GM19193 (cell line): Measurements from ENCODE around the gene MIXL1.

Source experiments
- POLR2A ChIP-seq: IDR thresholded peaks from 4 replicates; pipeline ENCODE4 v1.6.1; 2011; ENCODE audit not compliant: insufficient read depth, insufficient read length; ENCODE audit errors: extremely low read depth

The MIXL1 gene

DNA sequence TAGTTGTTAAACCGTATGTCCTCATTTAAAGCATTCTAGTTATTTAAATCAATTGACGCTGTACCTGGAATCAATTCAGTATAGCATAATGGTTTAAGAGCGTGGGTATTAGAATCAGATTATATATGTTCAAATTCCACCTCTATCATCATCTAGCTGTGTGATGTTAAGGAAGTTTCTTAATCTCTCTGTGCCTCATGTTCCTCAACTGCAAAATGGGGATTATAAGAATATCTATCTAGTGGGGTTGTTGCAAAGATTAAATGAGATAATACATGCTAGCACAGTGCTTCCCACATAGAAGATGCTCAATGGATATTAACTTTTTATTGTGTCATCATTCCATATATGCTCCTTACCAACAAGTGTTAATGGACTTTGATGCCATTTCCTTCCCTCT is 16.0 kb downstream of the MIXL1 start:
- no peak for TF ChIP-seq POLR2A

DNA sequence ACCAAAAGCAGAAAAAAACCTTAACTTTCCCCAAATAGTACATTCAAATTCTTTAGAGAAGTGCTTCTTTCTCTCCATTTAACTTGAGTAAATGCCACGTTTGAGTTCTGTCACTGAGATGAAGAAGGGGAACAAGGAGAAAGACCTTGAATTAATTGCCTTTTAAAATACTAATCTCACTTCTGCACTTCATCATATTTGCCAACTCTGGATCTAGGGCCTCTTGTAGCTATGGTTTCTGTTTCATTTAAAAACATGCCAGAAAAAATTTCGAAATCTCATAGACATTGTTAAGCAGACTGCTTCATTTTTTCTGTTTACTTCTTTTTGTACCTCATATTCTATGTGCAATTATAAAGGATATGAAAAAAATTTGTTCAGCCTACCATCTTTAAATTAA is 24.6 kb downstream of the MIXL1 start:
- TF ChIP-seq POLR2A = no peak

DNA sequence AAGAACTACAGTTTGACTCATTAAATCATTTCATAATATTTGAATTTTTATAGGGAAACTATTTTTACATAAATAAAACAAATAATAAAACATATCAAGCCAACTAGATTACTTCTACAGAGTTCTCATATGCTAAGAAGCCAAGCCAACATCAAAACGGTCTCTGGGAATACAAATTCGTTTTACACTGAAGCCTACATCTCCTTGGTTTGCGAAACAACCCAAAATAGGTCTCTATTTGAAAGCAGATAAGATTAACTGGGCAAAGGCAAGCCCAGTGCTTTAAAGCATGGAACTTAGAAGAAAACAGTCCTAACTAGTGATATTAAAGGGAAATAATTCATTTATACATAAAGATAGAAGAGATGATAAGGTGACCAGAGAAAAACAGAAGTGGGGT is 25.3 kb downstream of the MIXL1 start:
- no peak for TF ChIP-seq POLR2A

DNA sequence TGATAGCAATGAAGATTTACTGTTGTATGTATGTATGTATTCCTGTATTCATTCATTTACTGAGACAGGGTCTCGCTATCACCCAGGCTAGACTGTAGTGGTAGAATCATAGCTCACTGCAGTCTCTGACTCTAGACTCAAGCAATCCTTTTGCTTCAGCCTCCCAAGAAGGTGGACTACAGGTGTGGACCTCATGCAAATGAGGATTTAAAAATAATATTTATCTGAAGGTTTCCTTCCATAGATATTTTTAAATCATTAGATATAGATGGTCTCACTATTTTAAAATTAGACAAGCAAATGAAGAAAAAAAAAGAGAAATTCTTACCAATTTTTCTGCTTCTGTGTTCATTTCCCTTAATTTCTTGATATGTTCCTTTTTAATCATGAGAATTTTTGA is 27.0 kb downstream of the MIXL1 start:
- no peak for TF ChIP-seq POLR2A

DNA sequence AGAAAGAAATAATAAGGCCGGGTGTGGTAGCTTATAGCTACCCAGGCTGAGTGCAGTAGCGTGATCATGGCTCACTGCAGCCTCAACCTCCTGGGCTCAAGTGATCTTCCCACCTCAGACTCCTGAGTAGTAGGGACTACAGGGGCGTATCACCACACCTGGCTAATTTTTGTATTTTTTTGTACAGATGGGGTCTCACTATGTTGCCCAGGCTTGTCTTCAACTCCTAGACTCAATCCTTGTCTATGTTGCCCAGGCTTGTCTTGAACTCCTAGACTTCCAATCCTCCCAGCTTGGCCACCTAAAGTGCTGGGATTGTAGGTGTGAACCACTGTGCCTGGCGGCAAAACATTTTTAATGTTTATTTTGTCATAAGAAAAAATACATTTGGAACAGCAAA is 30.5 kb downstream of the MIXL1 start:
- no peak for TF ChIP-seq POLR2A

DNA sequence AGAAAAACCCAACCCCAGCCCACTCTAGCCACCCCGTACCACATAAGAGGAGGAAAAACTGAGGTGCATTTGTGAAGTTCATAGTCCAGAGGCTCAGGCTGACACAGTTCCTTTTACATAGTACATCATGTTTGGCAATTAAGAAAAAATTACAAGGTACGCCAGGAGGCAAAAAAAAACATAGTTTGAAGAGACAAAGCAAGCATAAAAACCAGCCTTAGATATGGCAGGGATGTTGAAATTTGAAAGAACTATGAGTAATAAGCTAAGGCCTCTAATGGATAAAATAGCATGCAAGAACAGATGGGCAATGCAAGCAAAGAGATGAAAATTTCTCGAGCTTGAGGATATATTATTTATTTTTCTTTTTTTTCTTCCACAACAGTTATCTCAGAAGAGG is 31.9 kb downstream of the MIXL1 start:
- no peak for TF ChIP-seq POLR2A

DNA sequence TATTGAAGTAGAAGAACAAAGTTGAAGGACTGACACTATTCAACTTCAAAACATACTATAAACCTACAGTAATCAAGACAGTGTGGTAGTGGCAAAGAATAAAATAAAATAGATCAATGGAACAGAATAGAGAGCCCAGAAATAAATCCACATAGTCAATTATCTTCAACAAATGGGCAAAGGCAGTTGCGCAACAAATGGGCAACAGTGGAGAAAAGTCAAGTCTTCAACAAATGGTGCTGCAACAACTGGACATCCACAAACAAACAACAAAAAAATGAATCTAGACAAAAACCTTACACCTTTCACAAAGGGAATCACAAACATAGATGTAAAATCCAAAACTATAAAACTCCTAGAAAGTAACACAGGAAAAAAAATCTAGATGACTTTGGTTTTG is 38.4 kb downstream of the MIXL1 start:
- TF ChIP-seq POLR2A = no peak

DNA sequence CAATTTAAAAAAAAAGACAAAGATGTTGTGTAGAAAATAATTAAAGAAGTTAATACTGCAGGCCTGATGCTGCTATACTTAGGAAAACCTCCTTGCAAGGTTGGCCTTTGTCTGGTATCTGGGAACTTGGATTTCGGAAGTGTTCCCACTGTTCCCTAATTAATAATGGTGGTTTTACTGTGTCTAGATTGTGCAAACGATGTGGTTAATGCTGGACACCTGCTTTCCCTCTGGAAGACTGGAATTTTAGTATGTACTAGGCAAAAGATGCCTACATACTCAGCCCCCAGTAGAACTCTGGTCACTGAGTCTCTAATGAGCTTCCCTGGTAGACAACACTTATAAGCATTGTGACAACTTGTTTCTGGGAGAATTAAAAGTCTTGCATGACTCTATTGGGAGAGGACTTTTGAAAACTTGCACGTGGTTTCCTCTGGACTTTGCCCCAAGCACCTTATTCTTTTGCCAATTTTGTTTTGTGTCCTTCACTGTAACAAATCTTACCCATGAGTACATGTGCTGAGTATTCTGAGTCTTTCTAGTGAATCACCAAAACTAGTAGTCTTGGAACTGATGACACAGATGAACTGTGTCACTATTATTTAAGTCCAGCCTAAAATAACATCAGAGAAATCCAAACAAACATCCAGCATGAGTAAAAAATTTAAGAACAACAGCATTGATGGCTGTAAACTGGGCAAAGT is 45.1 kb downstream of the MIXL1 start:
- TF ChIP-seq POLR2A = no peak

DNA sequence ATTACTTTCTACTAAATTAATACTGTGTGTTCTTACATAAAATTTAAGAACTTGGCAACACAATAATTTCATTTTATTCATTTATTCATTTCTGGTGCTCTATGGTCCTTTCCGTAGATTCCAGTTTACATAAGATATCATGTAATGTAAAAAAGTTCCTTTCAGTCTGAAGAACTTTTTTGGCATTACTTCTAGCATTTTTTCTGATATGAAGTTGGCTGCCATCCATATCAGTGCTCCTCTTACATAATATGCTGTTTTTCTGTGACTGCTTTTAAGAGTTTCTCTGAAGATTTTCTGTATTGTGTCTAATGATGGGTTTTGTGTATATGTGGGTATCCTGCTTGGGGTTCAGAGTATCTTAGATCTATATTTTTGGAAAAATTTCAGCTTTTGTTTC is 50.7 kb downstream of the MIXL1 start:
- no peak for TF ChIP-seq POLR2A

DNA sequence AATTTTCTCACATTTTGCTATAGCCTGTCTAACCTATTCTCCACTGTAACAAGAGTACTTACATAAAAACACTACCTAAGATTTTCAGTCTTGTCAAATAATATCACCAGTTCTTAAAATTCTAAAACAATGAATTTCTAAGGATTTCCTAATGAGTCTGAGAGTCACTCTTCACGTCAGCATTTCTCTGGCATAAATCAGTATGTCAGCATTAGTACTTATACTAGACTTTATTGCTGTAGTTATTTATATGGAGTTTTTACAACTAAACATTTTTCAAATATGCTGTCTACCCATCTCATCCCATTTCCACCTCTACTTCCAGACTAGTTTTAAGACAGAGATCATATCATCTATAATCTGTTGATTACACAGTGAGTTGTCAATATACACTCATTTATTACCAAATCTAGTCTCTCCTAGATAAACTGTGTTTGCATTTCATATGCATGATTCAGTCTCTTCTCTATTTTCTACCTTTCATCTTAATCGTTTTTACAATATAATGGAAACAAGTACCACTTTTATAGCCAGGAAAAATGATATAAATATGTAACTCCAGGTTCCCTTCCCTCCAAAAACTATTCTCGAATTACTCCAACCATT is 52.7 kb downstream of the MIXL1 start:
- no peak for TF ChIP-seq POLR2A
